GM23338 (cell line): ENCODE results near the gene OGDHL. TPM values are rescaled to one million over a fixed set of nuclear protein-coding genes. Genes with fewer than 3 reads are reported as not detected.

Source experiments
- ATAC-seq: fragments of 200-7000 bp; cut with Tn5 transposase; 3 replicates; pipeline ENCODE4 v1.9.1; 2020
- DNase-seq: peaks from one replicate; pipeline ENCODE4 v3.0.0-alpha.2; 2015; ENCODE audit warnings: low spot score
- H2AFZ ChIP-seq: fragments of 200-600 bp; sonication (generic); 2 replicates; pipeline ENCODE4 v1.8.0; 2016; ENCODE audit warnings: antibody characterized with exemption, mild to moderate bottlenecking, moderate library complexity
- H3F3A ChIP-seq: fragments of 200-600 bp; sonication (generic); replicated peaks from 2 replicates; pipeline ENCODE4 v1.8.0; 2017; ENCODE audit warnings: antibody characterized with exemption, mixed run types, low read depth
- H3K27ac ChIP-seq: fragments of 200-600 bp; sonication (generic); 2 replicates; pipeline ENCODE4 v1.6.1; 2016; ENCODE audit warnings: low read depth
- H3K27me3 ChIP-seq: fragments of 200-600 bp; sonication (generic); 2 replicates; pipeline ENCODE4 v1.8.0; 2016; ENCODE audit warnings: mild to moderate bottlenecking, mixed run types, moderate library complexity; ENCODE audit not compliant: insufficient read depth
- H3K36me3 ChIP-seq: fragments of 200-600 bp; sonication (generic); 2 replicates; pipeline ENCODE4 v1.8.0; 2016; ENCODE audit warnings: mild to moderate bottlenecking; ENCODE audit not compliant: insufficient read depth
- H3K4me1 ChIP-seq: fragments of 200-600 bp; sonication (generic); 2 replicates; pipeline ENCODE4 v1.8.0; 2016; ENCODE audit warnings: mild to moderate bottlenecking, moderate library complexity; ENCODE audit not compliant: insufficient read depth
- H3K4me2 ChIP-seq: fragments of 200-600 bp; sonication (generic); 2 replicates; pipeline ENCODE4 v1.7.1; 2017; ENCODE audit warnings: mixed run types
- H3K4me3 ChIP-seq: fragments of 200-600 bp; sonication (generic); 2 replicates; pipeline ENCODE4 v1.6.1; 2016; ENCODE audit warnings: mixed run types
- H3K79me2 ChIP-seq: fragments of 200-600 bp; sonication (generic); replicated peaks from 2 replicates; pipeline ENCODE4 v1.8.0; 2017; ENCODE audit warnings: mild to moderate bottlenecking; ENCODE audit not compliant: insufficient read depth
- H3K9me2 ChIP-seq: fragments of 200-600 bp; sonication (generic); 2 replicates; pipeline ENCODE4 v1.8.0; 2017; ENCODE audit not compliant: insufficient read depth
- H4K20me1 ChIP-seq: fragments of 200-600 bp; sonication (generic); replicated peaks from 2 replicates; pipeline ENCODE4 v1.8.0; 2017; ENCODE audit warnings: mild to moderate bottlenecking; ENCODE audit not compliant: insufficient read depth
- H3K27ac Mint-ChIP-seq: 2 replicates; pipeline ENCODE4 v1.8.0; 2020; ENCODE audit warnings: inconsistent platforms, mild to moderate bottlenecking, moderate library complexity, mixed read lengths
- H3K27me3 Mint-ChIP-seq: 3 replicates; pipeline ENCODE4 v1.8.0; 2022; ENCODE audit warnings: low read depth, mild to moderate bottlenecking, moderate library complexity, mixed read lengths, inconsistent platforms; ENCODE audit not compliant: insufficient read depth, poor library complexity
- H3K36me3 Mint-ChIP-seq: 3 replicates; pipeline ENCODE4 v1.8.0; 2021; ENCODE audit warnings: low read depth, mild to moderate bottlenecking, inconsistent platforms, moderate library complexity, mixed read lengths
- H3K4me1 Mint-ChIP-seq: 3 replicates; pipeline ENCODE4 v1.8.0; 2020; ENCODE audit warnings: mild to moderate bottlenecking, inconsistent platforms, mixed read lengths
- H3K4me3 Mint-ChIP-seq: 3 replicates; pipeline ENCODE4 v1.8.0; 2021; ENCODE audit warnings: moderate library complexity, mild to moderate bottlenecking, inconsistent platforms, mixed read lengths
- H3K9me3 Mint-ChIP-seq: 3 replicates; pipeline ENCODE4 v1.8.0; 2020; ENCODE audit warnings: moderate library complexity, mild to moderate bottlenecking, inconsistent platforms, mixed read lengths
- CREB1 ChIP-seq: fragments of 250-450 bp; sonication (Bioruptor Pico); IDR thresholded peaks from 2 replicates; pipeline ENCODE4 v1.5.0; 2020; ENCODE audit warnings: low read depth, mild to moderate bottlenecking, moderate library complexity
- CTCF ChIP-seq, 2 experiments: fragments of 200-600 bp in 1 of 2; sonication (generic) in 1 of 2; conservative IDR thresholded peaks; 2 replicates each; pipeline versions ENCODE4 v1.5.1 to v1.6.1; 2016 to 2017; ENCODE audit warnings: antibody characterized with exemption in 2 of 2, low read depth in 2 of 2, mild to moderate bottlenecking in 2 of 2, moderate library complexity in 1 of 2
- ETS1 ChIP-seq: IDR thresholded peaks from 2 replicates; pipeline ENCODE4 v1.6.1; 2016; ENCODE audit warnings: antibody characterized with exemption
- EZH2 ChIP-seq: fragments of 200-600 bp; sonication (generic); IDR thresholded peaks from one replicate; pipeline ENCODE4 v1.8.0; 2017; ENCODE audit warnings: antibody characterized with exemption, mild to moderate bottlenecking, low read depth; ENCODE audit not compliant: unreplicated experiment
- EZH2phosphoT487 ChIP-seq: fragments of 200-600 bp; sonication (generic); IDR thresholded peaks from one replicate; pipeline ENCODE4 v1.8.1; 2018; ENCODE audit warnings: antibody characterized with exemption; ENCODE audit not compliant: unreplicated experiment
- JUNB ChIP-seq: IDR thresholded peaks from one replicate; pipeline ENCODE4 v1.6.1; 2016; ENCODE audit warnings: antibody characterized with exemption; ENCODE audit not compliant: unreplicated experiment
- NANOG ChIP-seq: IDR thresholded peaks from 2 replicates; pipeline ENCODE4 v1.6.1; 2016; ENCODE audit warnings: antibody characterized with exemption, borderline replicate concordance
- POLR2AphosphoS5 ChIP-seq: IDR thresholded peaks from 2 replicates; pipeline ENCODE4 v1.6.1; 2016; ENCODE audit warnings: antibody characterized with exemption, low read depth
- REST ChIP-seq: IDR thresholded peaks from one replicate; pipeline ENCODE4 v1.6.1; 2018; ENCODE audit warnings: antibody characterized with exemption; ENCODE audit not compliant: unreplicated experiment
- STAT1 ChIP-seq: IDR thresholded peaks from one replicate; pipeline ENCODE4 v1.6.1; 2016; ENCODE audit warnings: antibody characterized with exemption; ENCODE audit not compliant: unreplicated experiment
- ZNF114 ChIP-seq: fragments of 250-450 bp; sonication (Bioruptor Pico); IDR thresholded peaks from 2 replicates; pipeline ENCODE4 v1.5.0; 2020; ENCODE audit warnings: mild to moderate bottlenecking, moderate library complexity
- ZNF331 ChIP-seq: fragments of 250-450 bp; sonication (Bioruptor Pico); IDR thresholded peaks from 2 replicates; pipeline ENCODE4 v1.5.0; 2020; ENCODE audit warnings: low read depth, mild to moderate bottlenecking, moderate library complexity
- ZNF462 ChIP-seq: fragments of 250-450 bp; sonication (Bioruptor Pico); IDR thresholded peaks from 2 replicates; pipeline ENCODE4 v1.5.0; 2020; ENCODE audit warnings: mild to moderate bottlenecking, moderate library complexity
- polyA plus RNA-seq: library from polyadenylated mRNA; unstranded; fragments of >200 nt; fragmentation: Nextera tagmentation; extraction: Ambion mirVana; gene quantifications from 2 replicates; pipeline ENCODE4 v1.2.1, GENCODE V29; 2016
- total RNA-seq: library from RNA; depleted of rRNA; stranded (reverse); fragments of >200 nt; shearing (Covaris generic); gene quantifications from 2 replicates; pipeline ENCODE4 v1.2.3, GENCODE V29; 2014

OGDHL gene
- total and polyA plus RNA-seq, 2 experiments from 2014 or later = 8.3 to 15.5 TPM

GRCh38 chr10:49784681-49785080 is 22.6 kb upstream of the OGDHL start:
- Histone ChIP-seq H3K4me2 (no peak overlapping the region), H4K20me1 (no peaks in the 10 kb centered on the region), H3K9me2 (no peaks in the 10 kb centered on the region), H3K4me1 (peaks cover 11% of the 10 kb centered on the region), H3K79me2 (no peaks in the 10 kb centered on the region), H2AFZ (peak overlapping the region; percentile 93), H3K27me3 (no peaks in the 10 kb centered on the region), H3K36me3 (no peaks in the 10 kb centered on the region), H3K4me3 (no peak overlapping the region), H3F3A (no peaks in the 10 kb centered on the region), H3K27ac (no peak overlapping the region)
- Mint-ChIP-seq H3K27me3 (peaks cover 4% of the 10 kb centered on the region), H3K27ac (no peak overlapping the region), H3K4me1 (peaks cover 10% of the 10 kb centered on the region), H3K36me3 (no peaks in the 10 kb centered on the region), H3K9me3 (no peaks in the 10 kb centered on the region), H3K4me3 (no peak overlapping the region)
- no peak for DNase-seq
- TF ChIP-seq ETS1 (no peak), STAT1 (no peak), CTCF (conservative IDR thresholded peaks at IDR 0.05; ENCODE audit: low read depth in 2 of 2) (no peak), REST (no peak), NANOG (no peak), ZNF331 (CRISPR knock-in tag) (no peak), CREB1 (CRISPR knock-in tag) (no peak), ZNF114 (no peak), EZH2phosphoT487 (no peak), JUNB (no peak), POLR2AphosphoS5 (no peak), ZNF462 (CRISPR knock-in tag) (no peak), EZH2 (no peak)
- no peak for ATAC-seq
